Endometrium (tissue), 2 donors: ENCODE results near the gene ZNF497.
"Not testable (repeated sequence)": the region's sequence is repeated elsewhere in the genome, so short reads cannot be mapped to it uniquely, and the experiment has no call there.

Experiments
- FAIRE-seq: peaks from 2 replicates; lab custom pipeline; 2012; peaks lifted over from hg19 to GRCh38; lab: Jason Lieb, UNC
- donor health status: control.
- donor health status: control.

ZNF497 gene

GRCh38 chr19:58362272-58362994 lies at the start of gene ZNF497:
Gene ZNF497 (minus strand): TSS chr19:58362751. CDS start chr19:58357635, 5,116 bp downstream.
- peak; percentile 77 for FAIRE-seq

GRCh38 chr19:58409010-58409790 lies 46.6 kb upstream of the ZNF497 start:
- FAIRE-seq = no peak

GRCh38 chr19:58408152-58409009 lies 45.8 kb upstream of the ZNF497 start, which contains the start of gene ZNF584:
Gene ZNF584 (plus strand): TSS chr19:58408649. CDS start chr19:58409148, 499 bp downstream.
- FAIRE-seq = peak; percentile 71

- FAIRE-seq = no peak
Measured at GRCh38 chr19:58407658-58408151, 45.2 kb upstream of the ZNF497 start.

GRCh38 chr19:58406818-58407657 lies 44.5 kb upstream of the ZNF497 start:
- no peak for FAIRE-seq

- not testable (repeated sequence) for FAIRE-seq
Measured at GRCh38 chr19:58403920-58404478, 41.4 kb upstream of the ZNF497 start.

- FAIRE-seq = no peak
Measured at GRCh38 chr19:58401840-58402421, 39.4 kb upstream of the ZNF497 start.

GRCh38 chr19:58400916-58401839 lies 38.6 kb upstream of the ZNF497 start:
- peak; percentile 97 for FAIRE-seq

- FAIRE-seq = no peak
Measured at GRCh38 chr19:58400316-58400915, 37.9 kb upstream of the ZNF497 start.

GRCh38 chr19:58399903-58400302 lies 37.4 kb upstream of the ZNF497 start:
- FAIRE-seq = no peak

- no peak for FAIRE-seq
Measured at GRCh38 chr19:58398545-58398944, 36.0 kb upstream of the ZNF497 start.

GRCh38 chr19:58398087-58398486 lies 35.5 kb upstream of the ZNF497 start:
- FAIRE-seq = no peak

GRCh38 chr19:58397533-58398037 lies 35.0 kb upstream of the ZNF497 start:
- FAIRE-seq = no peak

GRCh38 chr19:58396691-58397532 lies 34.4 kb upstream of the ZNF497 start:
- no peak for FAIRE-seq

- FAIRE-seq = no peak
Measured at GRCh38 chr19:58395979-58396627, 33.6 kb upstream of the ZNF497 start.

GRCh38 chr19:58395220-58395978 lies 32.8 kb upstream of the ZNF497 start, which contains the start of gene RNF225:
Gene RNF225 (plus strand): TSS chr19:58395656. CDS start chr19:58396090, 434 bp downstream.
- FAIRE-seq = no peak
